ENCODE measurements around the gene IRF4. TPM values are rescaled to one million over a fixed set of nuclear protein-coding genes. Genes with fewer than 3 reads are reported as not detected.

Gene IRF4
- polyA plus RNA-seq, 1 experiment = not detected

DNA sequence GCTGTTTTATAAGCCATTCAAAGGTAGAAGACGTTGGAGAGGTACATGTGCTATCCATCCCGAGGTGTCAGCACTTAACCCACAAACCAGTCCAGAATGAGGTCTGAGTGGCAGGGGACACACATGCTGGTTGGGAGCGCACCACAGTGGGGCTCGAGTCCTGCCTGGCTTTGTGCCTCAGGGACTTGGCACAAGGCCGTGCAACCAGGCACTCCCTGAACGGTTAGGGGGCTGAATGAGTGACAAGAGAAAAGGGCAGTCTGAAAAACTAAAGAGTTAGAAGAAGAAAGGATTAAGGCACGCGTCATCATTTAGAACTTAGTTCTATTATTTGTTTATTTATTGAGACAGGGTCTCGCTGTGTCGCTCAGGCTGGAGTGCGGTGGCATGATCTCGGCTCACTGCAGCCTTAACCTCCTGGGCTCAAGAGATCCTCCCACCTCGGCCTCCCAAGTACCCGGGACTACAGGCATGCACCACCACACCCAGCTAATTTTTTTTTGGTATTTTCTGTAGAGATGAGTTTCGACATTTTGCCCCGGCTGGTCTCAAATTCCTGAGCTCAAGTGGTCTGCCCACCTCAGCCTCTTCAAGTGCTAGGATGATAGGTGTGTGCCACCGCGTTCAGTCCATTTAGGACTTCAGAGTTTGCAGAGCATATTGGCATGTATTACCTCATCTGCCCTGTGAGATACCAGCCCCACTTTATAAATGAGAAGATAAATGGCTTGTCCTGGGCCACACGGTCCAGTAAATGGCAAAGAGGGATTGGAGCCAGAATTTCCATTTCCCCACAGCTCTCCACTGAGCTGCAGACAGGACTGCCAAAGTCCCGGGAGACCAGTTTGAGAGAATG, 47.4 kb upstream of the IRF4 start:
- no peak for DNase-seq (ENCODE audit: low read depth)
- no peak for TF ChIP-seq CTCF (IDR thresholded peaks at IDR 0.05; ENCODE audit: insufficient read depth, low read depth, low read length)
- Histone ChIP-seq H3K36me3 (ENCODE audit: control insufficient read depth, insufficient read depth, low read length) (peaks cover 3% of the 10 kb centered on the region; the same call in 1 of the 2 replicates), H3K27me3 (ENCODE audit: control insufficient read depth, insufficient read depth, low read length) (no peaks in the 10 kb centered on the region), H3K4me3 (ENCODE audit: low read depth, low read length) (no peak overlapping the region)
- ChIA-PET POLR2A (no interaction called here), CTCF (no interaction called here)

GRCh38 chr6:344816-345340, 46.7 kb upstream of the IRF4 start:
- TF ChIP-seq CTCF (IDR thresholded peaks at IDR 0.05; ENCODE audit: insufficient read depth, low read depth, low read length) = no peak
- Histone ChIP-seq H3K27me3 (ENCODE audit: control insufficient read depth, insufficient read depth, low read length) (no peaks in the 10 kb centered on the region), H3K4me3 (ENCODE audit: low read depth, low read length) (no peak overlapping the region), H3K36me3 (ENCODE audit: control insufficient read depth, insufficient read depth, low read length) (peaks cover 3% of the 10 kb centered on the region; the same call in 1 of the 2 replicates)
- POLR2A ChIA-PET = no interaction called here
- no peak for DNase-seq (ENCODE audit: low read depth)
- CTCF ChIA-PET = no interaction called here

DNA sequence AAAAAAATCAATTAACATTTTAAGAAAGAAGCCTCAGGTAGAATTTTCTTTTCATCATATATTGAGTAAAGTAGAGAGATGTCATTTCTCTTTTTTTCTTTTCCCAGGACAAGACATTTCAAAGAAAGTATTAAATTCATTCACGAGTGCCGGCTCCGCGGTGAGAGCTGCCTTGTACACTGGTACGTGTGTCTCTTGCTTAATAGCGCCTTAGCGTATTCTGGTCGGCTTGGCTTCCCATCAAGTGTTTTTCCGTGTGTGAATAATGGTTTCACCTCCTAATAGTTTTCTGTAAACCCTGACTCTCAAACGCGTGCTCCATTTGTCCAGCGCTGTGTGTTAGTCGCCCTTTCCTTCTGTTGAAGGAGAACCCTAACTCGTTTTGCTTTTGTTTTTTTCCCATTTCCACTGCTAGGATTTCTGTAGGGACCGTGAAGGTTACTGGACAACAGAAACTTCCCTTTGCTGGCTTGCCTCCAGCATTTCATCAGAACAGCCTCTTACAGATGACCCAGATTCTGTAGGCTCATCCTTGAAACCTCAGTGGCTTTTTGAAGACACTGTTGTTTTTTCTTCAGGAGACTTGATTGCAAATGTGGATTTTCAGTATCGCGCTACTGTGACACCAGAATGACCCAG, 45.7 kb upstream of the IRF4 start:
- TF ChIP-seq CTCF (IDR thresholded peaks at IDR 0.05; ENCODE audit: insufficient read depth, low read depth, low read length) = no peak
- CTCF ChIA-PET = interaction anchor here (1.3 kb wide), 1 partner anchor 13 kb away, joined by 3 read pairs; no protein-coding TSS in a partner anchor
- POLR2A ChIA-PET = no interaction called here

GRCh38 chr6:346386-347030, 45.0 kb upstream of the IRF4 start:
- no peak for TF ChIP-seq CTCF (IDR thresholded peaks at IDR 0.05; ENCODE audit: insufficient read depth, low read depth, low read length)
- no peak for DNase-seq (ENCODE audit: low read depth)
- Histone ChIP-seq H3K27me3 (ENCODE audit: control insufficient read depth, insufficient read depth, low read length) (no peaks in the 10 kb centered on the region), H3K36me3 (ENCODE audit: control insufficient read depth, insufficient read depth, low read length) (peaks cover 3% of the 10 kb centered on the region; the same call in 1 of the 2 replicates), H3K4me3 (ENCODE audit: low read depth, low read length) (no peak overlapping the region)
- POLR2A ChIA-PET = no interaction called here
- CTCF ChIA-PET = interaction anchor here (1.3 kb wide), 1 partner anchor 14 kb away, joined by 3 read pairs; no protein-coding TSS in a partner anchor

More for the DNA sequence above, 45.7 kb upstream of the IRF4 start:
- no peak overlapping the region for H3K4me3 ChIP-seq (ENCODE audit: low read depth, low read length)
- no peak for DNase-seq (ENCODE audit: low read depth)
- H3K36me3 ChIP-seq (ENCODE audit: control insufficient read depth, insufficient read depth, low read length) = peaks cover 3% of the 10 kb centered on the region; the same call in 1 of the 2 replicates
- no peaks in the 10 kb centered on the region for H3K27me3 ChIP-seq (ENCODE audit: control insufficient read depth, insufficient read depth, low read length)

GRCh38 chr6:347232-347631, 44.3 kb upstream of the IRF4 start:
- CTCF ChIA-PET = no interaction called here
- H3K4me3 ChIP-seq (ENCODE audit: low read depth, low read length) = no peak overlapping the region
- TF ChIP-seq CTCF (IDR thresholded peaks at IDR 0.05; ENCODE audit: insufficient read depth, low read depth, low read length) = no peak
- peaks cover 3% of the 10 kb centered on the region; the same call in 1 of the 2 replicates for H3K36me3 ChIP-seq (ENCODE audit: control insufficient read depth, insufficient read depth, low read length)
- no peak for DNase-seq (ENCODE audit: low read depth)
- POLR2A ChIA-PET = no interaction called here
- H3K27me3 ChIP-seq (ENCODE audit: control insufficient read depth, insufficient read depth, low read length) = no peaks in the 10 kb centered on the region
